ENCODE results near the gene SLC17A8.
"Not testable (repeated sequence)": the region's sequence is repeated elsewhere in the genome, so short reads cannot be mapped to it uniquely, and the experiment has no call there.

The SLC17A8 gene

GRCh38 chr12:100403446-100403845 lies 46.6 kb downstream of the SLC17A8 start:
- TF ChIP-seq JUND (IDR thresholded peaks at IDR 0.05; ENCODE audit: low read depth), result no peak
- DNase-seq (ENCODE audit: low read depth in 1 of 2, low spot score in 1 of 2), result no peak
- in situ Hi-C loops (cut with HindIII; ENCODE audit: low pct_unique_long_range_greater_than_20kb, low sequenced_read_pairs), result no loop called here

GRCh38 chr12:100404769-100405407 lies 48.0 kb downstream of the SLC17A8 start:
- peak in 1 of 2 experiments; percentile 85 for DNase-seq (ENCODE audit: low read depth in 1 of 2, low spot score in 1 of 2)

GRCh38 chr12:100413001-100413400 lies 56.1 kb downstream of the SLC17A8 start:
- no peak for DNase-seq (ENCODE audit: low read depth in 1 of 2, low spot score in 1 of 2)
- no peak for TF ChIP-seq JUND (IDR thresholded peaks at IDR 0.05; ENCODE audit: low read depth)
- in situ Hi-C loops (cut with HindIII; ENCODE audit: low pct_unique_long_range_greater_than_20kb, low sequenced_read_pairs), result no loop called here

More at GRCh38 chr12:100404769-100405407, 48.0 kb downstream of the SLC17A8 start:
- no peak for TF ChIP-seq JUND (IDR thresholded peaks at IDR 0.05; ENCODE audit: low read depth)
- in situ Hi-C loops (cut with HindIII; ENCODE audit: low pct_unique_long_range_greater_than_20kb, low sequenced_read_pairs), result no loop called here

- in situ Hi-C loops (cut with HindIII; ENCODE audit: low pct_unique_long_range_greater_than_20kb, low sequenced_read_pairs), result no loop called here
- no peak for DNase-seq (ENCODE audit: low read depth in 1 of 2, low spot score in 1 of 2)
- no peak for TF ChIP-seq JUND (IDR thresholded peaks at IDR 0.05; ENCODE audit: low read depth)
Observed at GRCh38 chr12:100414739-100415138, 57.9 kb downstream of the SLC17A8 start.

- in situ Hi-C loops (cut with HindIII; ENCODE audit: low pct_unique_long_range_greater_than_20kb, low sequenced_read_pairs), result no loop called here
- TF ChIP-seq JUND (IDR thresholded peaks at IDR 0.05; ENCODE audit: low read depth), result no peak
- no peak for DNase-seq (ENCODE audit: low read depth in 1 of 2, low spot score in 1 of 2)
Observed at GRCh38 chr12:100422646-100423045, 65.8 kb downstream of the SLC17A8 start.

- in situ Hi-C loops (cut with HindIII; ENCODE audit: low pct_unique_long_range_greater_than_20kb, low sequenced_read_pairs), result no loop called here
- no peak for TF ChIP-seq JUND (IDR thresholded peaks at IDR 0.05; ENCODE audit: low read depth)
- no peak for DNase-seq (ENCODE audit: low read depth in 1 of 2, low spot score in 1 of 2)
Observed at GRCh38 chr12:100426145-100426544, 69.3 kb downstream of the SLC17A8 start.

DNA sequence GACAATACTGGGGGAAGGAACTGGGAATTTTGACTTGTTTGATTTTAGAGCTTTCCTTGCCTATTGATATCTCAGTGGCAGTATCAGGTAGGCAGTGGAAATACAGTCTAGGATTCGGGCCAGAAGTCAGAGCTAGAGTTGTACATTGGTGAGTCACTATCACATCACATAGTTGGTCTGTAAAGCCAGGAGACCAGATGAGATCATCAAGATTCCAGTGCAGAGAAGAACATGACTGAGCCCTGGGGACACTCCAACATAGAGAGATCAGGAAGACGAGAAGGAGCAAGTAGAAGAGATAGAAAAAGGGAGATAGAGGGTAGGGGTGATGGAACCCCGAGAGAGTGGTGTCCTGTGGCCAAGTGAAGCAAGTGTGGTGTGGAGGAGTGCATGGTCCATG lies 70.2 kb downstream of the SLC17A8 start:
- in situ Hi-C loops (cut with HindIII; ENCODE audit: low pct_unique_long_range_greater_than_20kb, low sequenced_read_pairs), result no loop called here
- no peak for DNase-seq (ENCODE audit: low read depth in 1 of 2, low spot score in 1 of 2)
- TF ChIP-seq JUND (IDR thresholded peaks at IDR 0.05; ENCODE audit: low read depth), result no peak

DNA sequence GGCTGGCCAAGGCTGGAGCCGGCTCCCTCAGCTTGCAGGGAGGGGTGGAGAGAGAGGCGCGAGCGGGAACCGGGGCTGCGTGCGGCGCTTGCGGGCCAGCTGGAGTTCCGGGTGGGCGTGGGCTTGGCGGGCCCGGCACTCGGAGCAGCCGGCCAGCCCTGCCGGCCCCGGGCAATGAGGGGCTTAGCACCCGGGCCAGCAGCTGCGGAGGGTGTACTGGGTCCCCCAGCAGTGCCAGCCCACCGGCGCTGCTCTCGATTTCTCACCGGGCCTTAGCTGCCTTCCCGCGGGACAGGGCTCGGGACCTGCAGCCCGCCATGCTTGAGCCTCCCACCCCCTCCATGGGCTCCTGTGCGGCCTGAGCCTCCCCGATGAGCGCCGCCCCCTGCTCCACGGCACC lies 73.4 kb downstream of the SLC17A8 start:
- DNase-seq (ENCODE audit: low read depth in 1 of 2, low spot score in 1 of 2); in situ Hi-C loops (cut with HindIII; ENCODE audit: low pct_unique_long_range_greater_than_20kb, low sequenced_read_pairs): not testable (repeated sequence)

- no peak for TF ChIP-seq JUND (IDR thresholded peaks at IDR 0.05; ENCODE audit: low read depth)
- in situ Hi-C loops (cut with HindIII; ENCODE audit: low pct_unique_long_range_greater_than_20kb, low sequenced_read_pairs), result no loop called here
- no peak for DNase-seq (ENCODE audit: low read depth in 1 of 2, low spot score in 1 of 2)
Observed at GRCh38 chr12:100433701-100434100, 76.8 kb downstream of the SLC17A8 start.

DNA sequence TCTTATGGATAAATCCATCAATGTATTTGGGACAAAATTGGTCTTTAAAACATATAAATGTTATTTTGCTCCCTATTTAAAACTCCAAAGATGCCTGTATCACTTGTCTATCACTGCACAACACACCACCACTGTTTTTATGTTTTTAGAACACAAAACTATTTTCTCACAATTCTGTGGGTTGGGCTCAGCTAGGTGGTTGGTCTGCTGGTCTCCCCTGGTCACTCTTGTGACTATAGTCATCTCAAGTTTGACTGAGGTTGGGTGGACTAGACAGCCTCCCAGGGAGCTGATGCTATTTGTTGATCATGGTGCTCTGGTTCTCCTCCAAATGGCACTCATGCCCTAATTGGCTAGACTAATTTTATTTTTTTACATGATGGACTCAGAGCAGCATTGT lies 77.3 kb downstream of the SLC17A8 start:
- no peak for DNase-seq (ENCODE audit: low read depth in 1 of 2, low spot score in 1 of 2)
- no peak for TF ChIP-seq JUND (IDR thresholded peaks at IDR 0.05; ENCODE audit: low read depth)
- in situ Hi-C loops (cut with HindIII; ENCODE audit: low pct_unique_long_range_greater_than_20kb, low sequenced_read_pairs), result no loop called here

DNA sequence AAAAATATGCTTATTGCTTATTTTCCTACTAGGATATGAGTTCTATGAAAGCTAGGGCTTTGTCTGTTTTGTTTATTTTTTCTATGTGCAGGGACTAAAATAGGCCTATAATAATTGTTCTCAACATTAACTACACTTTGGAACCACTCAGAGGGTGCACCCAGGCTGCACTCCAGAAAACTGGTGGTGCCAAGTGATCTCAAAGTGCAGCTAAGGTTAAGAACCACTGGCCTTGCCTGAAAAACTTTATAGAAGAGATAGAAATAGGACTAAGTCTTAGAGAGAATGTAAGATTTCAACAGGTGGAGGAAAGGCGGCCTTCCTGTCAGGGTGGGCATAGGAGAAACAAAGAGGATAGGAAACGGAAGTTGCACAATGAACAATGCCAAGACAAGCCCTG lies 79.1 kb downstream of the SLC17A8 start:
- no peak for DNase-seq (ENCODE audit: low read depth in 1 of 2, low spot score in 1 of 2)
- in situ Hi-C loops (cut with HindIII; ENCODE audit: low pct_unique_long_range_greater_than_20kb, low sequenced_read_pairs), result no loop called here
- no peak for TF ChIP-seq JUND (IDR thresholded peaks at IDR 0.05; ENCODE audit: low read depth)

- TF ChIP-seq JUND (IDR thresholded peaks at IDR 0.05; ENCODE audit: low read depth), result no peak
- in situ Hi-C loops (cut with HindIII; ENCODE audit: low pct_unique_long_range_greater_than_20kb, low sequenced_read_pairs), result no loop called here
- DNase-seq (ENCODE audit: low read depth in 1 of 2, low spot score in 1 of 2), result no peak
Observed at GRCh38 chr12:100437038-100437841, 80.4 kb downstream of the SLC17A8 start.

DNA sequence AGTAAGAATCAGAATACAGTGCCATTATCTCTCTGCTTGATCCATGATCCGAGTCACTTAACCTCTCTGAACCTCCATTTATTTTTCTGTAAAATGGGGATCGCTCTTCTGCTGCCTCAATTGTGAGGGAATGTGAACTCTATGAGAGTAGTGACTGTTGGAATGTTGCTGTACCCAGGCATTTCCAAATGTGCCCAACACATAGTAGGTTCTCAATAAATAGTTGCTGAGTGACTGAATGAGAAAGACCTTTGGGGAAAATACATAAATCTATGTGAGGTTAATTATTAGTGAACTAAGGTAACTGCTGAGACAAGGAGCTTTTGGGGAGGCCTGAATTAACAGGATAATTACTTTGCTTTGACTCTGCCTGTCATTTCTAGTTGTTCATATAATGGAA lies 82.9 kb downstream of the SLC17A8 start:
- DNase-seq (ENCODE audit: low read depth in 1 of 2, low spot score in 1 of 2), result no peak
- TF ChIP-seq JUND (IDR thresholded peaks at IDR 0.05; ENCODE audit: low read depth), result no peak
- in situ Hi-C loops (cut with HindIII; ENCODE audit: low pct_unique_long_range_greater_than_20kb, low sequenced_read_pairs), result no loop called here

Data from T47D (cell line).